KG1 (cell line): Measurements from ENCODE around the gene PBX1.

Experiments
- DNase-seq: peaks from one replicate; lab custom pipeline; 2025; lab: John Stamatoyannopoulos, UW

The PBX1 gene

DNA sequence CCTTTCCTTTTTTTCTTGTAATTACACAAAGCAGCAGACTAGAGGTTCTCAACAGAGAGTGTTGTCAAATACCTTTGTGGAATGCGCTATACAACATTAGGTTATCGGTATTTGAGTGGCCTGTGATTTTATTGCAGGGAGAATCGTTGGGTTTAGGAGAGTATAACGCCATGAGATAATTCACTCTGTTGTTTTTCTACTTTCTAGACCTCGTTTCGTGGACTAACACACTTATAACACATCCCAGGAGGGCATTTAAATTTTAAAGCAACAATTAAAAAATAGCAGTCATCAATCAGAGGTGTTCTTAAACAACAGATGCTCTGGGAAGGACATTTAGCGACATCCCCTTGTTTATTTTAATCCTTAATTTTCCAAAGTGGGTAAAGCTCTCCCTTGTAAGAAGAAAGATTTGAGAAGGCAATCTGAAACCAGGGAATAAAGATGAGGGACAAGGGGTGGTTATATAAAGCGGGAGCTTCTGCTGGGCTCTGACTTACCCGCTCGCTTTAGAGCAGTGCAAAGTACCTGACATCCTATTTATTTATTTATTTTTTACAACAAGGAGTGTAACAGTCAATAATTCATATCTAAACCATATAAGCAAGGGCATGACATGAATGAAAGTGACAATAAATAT is 4.9 kb downstream of the PBX1 start:
- DNase-seq = no peak

DNA sequence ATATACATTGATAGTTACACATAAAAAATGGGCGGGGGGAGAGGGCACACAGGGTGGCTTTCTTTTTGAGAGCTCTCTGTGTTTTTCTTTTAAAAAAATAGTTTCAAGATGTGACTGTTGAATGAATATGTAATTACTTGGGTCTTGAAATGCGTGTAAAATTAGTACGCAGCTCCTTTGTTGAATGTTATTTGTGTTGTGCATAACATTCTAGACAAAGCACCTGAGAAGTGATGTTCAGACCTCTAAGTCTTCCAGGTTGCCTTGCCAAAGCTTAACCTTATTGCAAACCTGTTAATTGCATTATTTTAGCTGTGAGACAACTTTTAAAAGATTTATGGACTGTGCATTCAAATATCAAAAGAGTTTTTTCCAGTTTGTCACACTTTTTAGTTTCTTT is 5.4 kb downstream of the PBX1 start:
- DNase-seq = no peak

DNA sequence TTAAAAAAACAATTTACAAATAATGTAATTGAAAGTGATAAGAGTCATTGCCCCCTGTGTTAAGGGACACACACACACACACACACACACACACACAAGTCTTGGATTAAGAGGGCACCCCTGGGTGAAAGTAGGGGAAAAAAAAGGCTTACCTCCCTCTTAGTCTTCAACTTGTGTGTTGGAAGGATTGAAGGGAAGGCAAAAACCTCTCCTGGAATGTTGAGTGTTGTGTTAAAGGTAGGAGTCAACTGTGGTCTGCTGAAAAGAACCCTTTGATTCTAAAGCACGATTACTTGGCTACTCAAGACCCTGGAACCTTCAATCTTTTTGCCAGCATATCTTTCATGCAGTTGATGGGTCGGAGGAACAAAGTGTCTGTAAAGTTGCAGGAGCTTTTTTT is 6.4 kb downstream of the PBX1 start:
- DNase-seq = no peak

DNA sequence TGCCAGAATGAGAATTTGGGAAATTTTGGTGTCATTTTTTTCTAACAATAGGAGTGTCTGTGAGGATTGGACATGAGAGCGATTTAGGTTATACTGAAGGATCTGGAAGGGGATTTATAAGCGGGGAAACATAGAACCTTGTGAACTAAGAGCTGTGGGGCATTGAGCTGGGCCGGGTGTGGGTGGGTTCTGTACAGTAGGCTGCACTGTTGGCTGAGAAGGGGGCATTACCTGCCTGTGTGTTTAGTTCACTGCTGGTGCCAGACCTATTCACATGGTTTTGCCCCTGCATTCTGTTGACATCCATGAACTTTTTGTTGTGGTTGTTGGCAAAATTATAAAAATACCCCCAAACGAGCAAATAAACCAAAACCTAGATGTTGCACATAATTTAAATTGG is 8.8 kb downstream of the PBX1 start:
- DNase-seq = no peak

DNA sequence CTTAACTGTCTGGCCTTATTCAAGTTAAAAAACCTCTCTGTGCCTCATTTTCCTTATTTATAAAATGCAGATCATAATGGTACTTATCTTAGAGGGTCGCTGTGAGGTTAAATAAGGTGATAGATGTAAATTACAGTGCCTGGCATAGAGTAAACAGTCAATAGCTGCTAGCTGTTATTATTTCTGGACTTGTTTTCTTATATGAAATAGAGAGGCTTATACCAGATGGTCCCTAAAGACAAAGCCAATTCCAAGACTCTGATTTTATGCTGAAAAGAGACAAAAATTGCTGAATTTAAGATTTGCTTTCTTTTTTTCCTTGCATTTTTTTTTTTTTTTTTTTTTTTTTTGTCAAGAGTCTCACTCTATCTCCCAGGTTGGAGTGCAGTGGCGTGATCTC is 10.3 kb downstream of the PBX1 start:
- DNase-seq = no peak

DNA sequence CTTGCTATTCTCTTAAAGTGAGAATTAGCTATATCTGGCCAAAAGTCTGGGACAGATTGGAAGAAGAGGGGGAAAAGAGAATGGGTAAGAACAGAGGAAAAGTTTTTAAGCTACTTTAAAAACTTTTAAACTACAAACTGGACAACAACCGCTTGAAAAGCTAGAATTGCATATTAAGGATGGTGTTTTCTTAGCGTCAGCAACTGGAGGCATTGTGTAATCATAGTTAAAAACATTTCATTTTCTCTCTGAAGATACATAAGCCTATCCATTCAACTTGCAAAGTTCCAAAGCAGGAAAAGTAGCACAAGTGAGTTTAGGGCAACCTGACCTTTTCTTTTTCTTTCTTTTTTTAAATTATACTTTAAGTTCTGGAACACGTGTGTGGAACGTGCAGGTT is 10.9 kb downstream of the PBX1 start:
- no peak for DNase-seq

DNA sequence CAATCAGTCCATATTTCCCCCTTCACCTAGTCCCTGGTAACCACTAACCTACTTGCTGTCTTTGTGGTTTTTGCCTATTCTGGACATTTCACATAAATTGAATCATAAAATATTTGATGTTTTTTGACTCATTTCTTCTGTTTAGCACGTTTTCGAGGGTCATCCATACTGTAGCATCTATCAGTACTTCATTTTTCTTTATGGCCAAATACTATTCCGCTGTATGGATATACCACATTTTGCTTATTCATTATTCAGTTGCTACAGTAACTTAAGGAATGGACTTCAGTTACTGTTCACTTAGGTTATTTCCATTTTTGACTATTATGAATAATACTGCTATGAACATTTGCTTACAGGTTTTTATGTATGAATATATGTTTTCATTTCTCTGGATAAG is 12.3 kb downstream of the PBX1 start:
- no peak for DNase-seq

DNA sequence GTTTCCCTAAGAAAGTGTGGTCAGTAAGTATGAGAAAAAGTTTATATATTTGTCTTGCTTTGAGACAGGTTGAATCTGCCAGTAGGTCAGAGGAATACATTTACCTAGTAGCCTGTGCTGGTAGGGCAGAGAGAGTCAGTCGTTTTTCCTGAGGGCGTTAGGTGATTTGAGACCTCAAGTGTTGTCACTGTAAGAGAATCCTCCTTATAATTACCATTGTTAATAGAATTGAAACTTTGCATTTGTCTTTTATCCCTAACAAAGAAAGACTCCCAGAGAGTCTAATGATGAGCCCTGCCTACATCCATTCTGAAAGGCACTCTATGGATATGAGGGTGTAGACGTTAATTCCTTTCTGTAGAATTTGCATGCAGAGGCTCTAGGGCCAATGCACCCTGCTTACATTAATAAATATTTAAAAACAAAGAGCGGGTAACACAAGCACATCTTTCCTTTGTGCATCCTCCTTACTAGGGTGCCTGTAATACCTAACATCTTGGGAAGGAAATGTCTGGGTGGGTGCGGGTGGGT is 16.4 kb downstream of the PBX1 start:
- no peak for DNase-seq

DNA sequence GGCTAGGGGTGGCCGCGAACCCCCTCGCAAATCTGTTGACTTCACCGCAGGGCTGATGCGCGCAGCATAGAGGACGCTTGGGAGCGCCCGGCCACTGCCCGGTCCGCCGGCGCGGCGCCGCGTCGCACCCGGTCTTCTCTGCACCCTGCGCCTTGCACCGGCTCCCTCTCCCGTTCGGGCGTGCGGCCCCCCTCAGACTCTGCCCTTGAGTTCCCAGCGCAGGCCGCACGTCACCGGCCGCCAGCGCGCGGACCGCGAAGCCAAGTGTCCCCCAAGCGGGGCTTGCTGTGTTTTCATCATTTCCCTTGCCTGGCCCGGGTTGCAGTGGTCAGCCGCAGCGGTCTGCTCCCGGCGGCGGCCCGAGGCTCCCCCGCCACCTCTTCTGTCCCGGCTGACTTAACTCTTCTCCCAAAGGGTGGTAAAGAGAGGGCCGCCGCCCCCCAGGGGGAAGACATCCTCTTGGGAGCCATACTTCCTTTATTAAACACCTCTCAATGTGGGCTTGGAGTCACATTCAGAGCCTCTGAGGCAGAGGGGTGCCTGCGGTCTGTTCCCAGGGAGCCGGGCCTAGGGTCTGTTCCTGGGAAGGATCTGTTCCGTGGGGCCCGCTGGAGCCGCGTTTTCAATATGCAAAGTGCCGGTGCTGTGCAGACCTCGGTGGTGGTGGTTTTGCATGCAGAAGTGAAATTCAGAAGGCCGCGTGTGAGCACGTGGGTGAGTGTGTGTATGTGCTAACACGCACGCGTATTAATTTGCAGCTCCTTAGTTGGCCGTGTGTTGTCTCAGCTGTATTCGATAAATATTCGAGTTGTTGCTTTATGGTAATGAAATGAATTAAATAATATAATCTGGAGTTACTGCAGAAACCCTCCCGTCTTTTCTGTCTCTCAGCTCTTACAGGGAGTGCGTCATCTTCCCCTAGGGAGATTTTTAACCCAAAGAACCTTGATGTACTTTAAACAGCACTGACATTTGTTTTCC is 17.6 kb downstream of the PBX1 start:
- no peak for DNase-seq

DNA sequence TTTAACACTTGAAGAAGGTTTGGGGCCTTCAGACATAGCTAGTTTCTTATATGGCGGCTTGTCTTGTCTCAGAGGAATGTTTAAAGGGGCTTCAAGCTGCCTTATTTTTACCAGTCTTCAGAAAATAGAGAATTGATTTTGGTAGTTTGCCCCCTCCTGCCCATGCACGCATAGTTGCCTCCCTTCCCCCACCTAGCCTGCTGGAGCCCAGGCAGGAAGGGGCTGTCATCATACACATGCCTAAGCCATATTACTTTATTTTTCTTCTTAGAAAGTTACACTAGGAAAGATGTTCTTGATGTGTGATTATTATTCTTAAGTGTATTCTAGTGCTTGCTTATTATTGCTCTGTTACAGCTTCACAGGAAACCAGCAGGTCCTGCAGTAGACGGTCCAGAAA is 18.3 kb downstream of the PBX1 start:
- no peak for DNase-seq

DNA sequence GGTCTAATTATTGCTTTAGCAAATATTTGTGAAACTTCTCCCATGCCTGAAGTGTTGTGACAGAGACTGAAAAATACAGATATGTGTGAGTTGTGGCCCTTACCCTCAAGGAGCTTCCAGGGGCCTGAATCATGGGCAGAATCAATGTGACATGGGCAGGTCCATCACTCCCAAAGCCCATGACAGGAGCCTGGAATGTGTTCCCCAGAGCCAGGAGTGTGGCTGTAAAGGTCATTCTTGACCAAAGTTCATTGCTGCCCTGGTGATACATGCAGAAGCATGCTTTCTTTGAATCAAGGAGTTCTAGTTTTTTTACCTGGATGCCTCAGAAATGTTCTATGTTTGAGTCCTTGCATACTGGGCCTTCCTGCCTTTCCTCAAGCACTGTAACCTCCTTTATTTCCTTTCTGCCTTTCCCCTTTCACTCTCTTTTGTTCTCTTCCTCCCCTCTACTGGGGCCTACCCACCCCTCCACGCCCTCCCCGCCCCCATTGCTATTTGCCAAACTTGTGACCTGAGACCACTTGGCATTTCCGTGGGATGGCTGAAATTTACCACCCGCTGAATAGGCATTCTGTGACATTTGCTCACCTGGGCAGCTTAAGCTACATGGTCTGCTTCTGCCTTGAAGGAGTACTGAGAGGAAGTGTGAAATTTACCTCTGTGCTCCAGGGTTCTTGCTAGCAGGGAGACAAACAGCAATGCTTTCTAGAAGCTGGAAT is 19.7 kb downstream of the PBX1 start:
- DNase-seq = no peak

DNA sequence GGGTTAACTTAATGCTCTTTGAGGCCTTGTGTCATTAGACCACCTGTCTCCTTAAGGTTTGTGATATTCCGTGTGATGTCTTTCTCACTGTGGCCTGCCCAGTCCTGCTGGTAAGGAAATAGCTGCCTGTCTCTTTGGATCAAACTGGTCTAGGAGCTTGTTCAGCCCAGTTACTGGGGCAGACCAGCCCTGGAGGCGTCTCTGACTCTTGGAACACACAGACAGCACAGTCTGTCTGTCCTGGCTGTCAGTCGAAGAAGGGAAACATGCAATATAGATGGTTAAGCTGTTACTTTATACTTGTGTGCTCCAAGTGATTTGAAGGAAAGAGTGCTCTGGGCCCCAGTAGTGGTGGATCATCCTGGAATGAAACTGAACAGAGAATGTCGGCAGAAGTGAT is 20.4 kb downstream of the PBX1 start:
- no peak for DNase-seq

DNA sequence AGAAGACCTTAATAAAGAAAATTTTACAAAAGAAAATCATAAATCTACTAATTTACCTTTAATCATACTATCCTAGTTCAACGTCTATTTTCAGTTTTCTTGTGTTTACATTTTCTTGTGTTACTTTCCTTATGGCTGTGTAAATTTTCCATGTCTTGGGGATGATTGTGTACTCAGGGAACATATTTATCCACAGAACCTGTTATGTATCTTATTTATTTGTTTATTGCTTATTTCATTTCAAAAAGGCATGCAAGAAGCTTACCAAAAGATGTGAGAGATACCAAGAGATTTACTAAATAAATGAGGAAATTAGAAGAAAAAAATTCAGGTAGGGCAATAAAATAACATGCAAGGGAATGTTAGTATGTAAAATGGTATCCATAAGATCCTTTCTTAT is 22.8 kb downstream of the PBX1 start:
- DNase-seq = no peak

DNA sequence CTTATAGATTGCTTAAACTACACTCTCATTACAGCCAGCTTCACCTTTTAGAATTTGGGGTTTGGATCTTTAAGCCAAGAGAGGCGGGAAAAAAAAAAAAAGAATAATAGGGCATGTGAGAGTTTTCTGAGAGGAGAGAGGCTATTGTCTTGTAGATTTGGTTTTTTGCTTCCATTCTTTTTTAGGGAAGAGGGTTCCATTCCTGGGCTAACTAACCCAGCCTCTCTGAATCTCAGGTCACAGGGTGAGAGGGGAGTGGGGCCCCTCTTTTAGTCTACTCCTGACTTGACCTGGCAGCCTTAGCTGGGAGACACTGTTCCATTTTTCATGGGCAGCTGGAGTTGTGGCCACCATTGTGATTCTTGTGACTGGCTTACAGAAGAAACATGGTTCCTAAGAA is 24.2 kb downstream of the PBX1 start:
- DNase-seq = no peak

DNA sequence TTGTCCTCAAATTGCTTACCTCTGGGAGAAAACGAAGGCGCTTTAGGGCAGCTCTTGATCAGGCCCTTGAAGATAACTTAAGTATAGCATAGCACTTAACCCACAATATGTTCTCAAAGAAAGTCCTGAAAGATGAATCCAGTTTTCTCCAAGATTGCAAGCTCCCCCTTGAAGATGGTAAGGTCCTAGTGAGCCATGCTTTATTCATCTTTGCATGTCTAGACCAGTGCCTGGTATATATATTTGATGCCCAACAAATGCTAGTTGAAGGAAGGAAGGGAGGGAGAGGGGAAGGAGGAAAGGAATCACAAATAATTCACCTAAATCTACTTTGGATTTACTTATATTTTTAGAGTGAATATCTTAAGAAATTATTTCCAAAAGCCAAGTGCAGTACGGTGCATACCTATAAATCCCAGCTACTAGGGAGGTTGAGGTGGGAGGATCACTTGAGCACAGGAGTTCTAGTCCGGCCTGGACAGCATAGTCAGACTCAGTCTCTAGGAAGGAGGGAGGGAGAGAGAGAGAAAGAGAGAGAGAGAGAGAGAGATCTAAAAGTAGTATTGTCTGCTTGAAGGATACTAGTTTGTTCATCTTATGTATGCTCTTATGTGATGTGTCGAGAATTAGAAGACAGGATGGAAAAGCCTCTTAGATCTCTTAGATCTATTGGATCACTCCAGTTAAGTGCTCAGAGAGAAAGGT is 25.0 kb downstream of the PBX1 start:
- no peak for DNase-seq

DNA sequence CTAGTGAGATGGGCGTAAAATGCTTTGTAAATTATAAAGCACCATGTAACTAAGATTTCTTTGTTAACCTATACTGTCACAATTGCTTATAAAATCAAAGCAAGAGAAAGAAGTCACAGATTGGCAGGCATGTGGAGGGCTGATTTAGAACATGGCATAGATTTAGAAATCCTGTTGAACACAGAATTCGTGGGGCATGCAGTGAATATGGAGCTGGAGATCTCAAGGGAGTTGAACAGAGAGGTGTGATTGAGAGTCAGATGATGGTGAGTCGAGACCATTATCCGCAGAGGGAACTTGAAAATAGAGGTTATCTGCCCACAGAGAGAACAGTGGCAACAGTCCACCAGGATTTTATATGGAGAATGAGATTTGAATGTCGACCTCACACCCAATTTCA is 27.6 kb downstream of the PBX1 start:
- DNase-seq = no peak

DNA sequence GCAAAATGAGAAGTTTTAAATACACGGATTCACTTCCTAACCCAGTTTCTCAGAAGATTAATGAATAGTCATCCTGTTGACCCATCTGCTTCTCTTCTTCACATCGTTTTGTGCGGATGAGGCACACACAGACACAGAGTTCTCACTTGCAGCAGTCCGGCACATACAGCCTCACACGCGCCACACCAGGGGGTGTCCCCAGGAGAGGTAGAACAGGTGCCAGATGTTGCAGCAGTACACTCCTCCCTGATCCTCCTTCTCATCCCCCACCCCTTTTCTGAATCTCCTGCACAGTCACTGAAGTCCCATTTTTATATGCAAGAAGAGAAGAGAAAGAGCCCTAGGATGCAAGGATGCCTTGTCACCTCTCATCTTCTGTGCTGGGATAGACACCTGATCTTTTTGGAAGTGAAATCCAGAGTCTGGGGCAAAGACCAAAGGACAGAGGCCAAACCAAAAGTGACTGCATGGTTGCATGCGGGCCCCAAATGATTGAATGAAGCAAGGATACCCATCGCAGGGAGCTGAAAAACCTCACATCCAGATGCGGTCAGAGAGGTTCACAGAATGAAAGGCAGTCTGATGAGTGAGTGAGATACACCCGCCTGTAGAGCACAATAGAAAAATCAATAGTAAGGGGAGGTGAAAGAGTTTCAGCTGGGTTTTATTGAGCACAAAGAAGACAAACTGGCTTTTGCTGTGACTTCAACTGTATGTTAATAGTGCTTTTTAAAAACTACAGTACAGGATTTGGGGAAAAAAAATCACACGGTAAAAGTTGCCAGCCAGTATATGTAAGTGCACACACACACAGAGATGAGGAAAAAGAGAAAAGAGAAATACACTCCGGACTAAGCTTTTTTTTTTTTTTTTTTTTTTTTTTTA is 28.9 kb downstream of the PBX1 start:
- DNase-seq = no peak

DNA sequence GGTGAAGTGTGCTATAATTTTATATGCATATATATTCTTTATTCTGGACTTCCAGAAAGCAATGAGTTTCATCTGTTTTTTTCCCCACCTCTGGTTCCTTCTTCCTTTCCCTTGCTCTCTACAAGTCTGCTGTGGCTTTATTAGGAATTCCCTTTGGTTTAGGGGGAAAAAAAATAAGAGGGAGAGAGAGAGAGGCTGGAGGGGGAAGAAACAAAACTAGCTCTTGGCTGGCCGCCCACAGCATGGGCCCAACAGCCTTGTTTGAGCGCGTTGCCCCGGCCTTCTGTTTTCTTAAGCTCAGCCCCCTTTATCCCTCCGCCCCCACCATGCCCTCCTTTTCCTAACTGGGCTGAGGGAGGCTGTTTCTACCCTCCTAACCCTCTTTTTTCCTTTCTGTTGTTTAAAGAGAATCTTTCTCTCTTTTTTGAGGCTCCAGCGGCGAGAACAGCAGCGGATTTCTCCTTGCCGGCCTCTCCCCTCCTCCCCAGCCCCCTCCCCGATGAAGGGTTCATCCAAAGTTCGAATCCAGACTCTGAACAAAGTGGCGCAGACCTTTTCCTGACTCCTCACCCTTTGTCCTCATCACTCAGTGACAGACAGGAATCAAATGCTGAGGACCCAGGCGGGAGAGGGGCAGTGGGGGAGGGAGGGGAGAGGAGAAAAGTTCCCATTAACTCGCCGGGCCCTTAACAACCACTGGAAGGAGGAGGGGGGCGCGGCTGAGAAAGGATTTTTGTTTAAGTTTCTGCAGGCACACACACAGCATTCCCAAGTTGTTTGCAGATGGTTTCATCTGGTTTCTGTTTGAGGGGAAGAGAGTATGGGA is 29.7 kb downstream of the PBX1 start:
- no peak for DNase-seq

DNA sequence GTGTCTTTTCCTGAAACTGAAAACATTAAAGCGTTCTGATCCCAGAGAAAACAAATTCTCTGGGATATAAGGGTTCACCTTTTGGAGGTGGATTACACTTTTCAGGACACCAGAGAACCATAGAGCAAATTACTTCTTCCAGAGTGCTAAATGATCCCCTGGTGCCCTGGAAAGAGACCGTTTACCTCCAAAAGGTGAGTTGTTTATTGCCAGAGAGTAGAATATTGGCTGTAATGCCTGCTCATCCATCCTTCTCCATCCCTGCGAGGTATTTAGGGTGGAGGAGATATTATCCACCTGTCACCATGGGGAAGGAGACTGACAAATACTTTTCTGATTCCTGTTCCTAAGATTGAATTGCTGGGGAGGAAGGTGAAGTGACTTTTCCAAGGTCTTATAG is 30.4 kb downstream of the PBX1 start:
- no peak for DNase-seq

DNA sequence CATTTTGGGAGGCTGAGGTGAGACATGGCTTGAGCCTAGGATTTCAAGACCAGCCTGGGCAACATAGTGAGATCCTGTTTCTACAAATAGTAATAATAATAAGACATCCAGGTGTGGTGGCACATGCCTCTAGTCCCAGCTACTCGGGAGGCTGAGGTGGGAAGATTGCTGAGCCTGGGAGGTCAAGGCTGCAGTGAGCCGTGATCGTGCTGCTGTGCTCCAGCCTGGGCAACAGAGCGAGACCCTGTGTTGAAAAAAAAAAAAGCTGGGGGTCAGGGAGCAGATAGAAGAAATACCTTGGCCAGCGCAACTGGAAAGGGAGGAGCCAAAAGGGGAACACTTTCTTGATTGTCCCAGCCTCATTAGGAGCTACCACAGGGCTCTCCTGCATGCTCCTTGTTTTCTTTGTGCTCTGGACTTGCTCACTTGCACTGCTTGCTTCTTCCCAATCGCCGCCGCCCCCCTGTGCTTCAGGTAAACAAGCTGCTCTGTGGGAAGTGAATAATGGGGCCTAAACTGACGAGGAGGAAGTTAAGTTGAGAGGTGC is 31.1 kb downstream of the PBX1 start:
- DNase-seq = no peak
